Testis (tissue), 2 donors: ENCODE results near the gene EYS.

Experiments used
- CTCF ChIP-seq, 3 experiments: fragments of 450-650 bp in 2 of 3; fragments of 200-600 bp in 1 of 3; sonication (generic) in 1 of 3; IDR thresholded peaks; one replicate each; pipeline ENCODE4 v1.5.1; 2016 to 2019; ENCODE audit warnings: antibody characterized with exemption in 3 of 3, mild to moderate bottlenecking in 2 of 3, moderate library complexity in 1 of 3
- POLR2A ChIP-seq: fragments of 450-650 bp; IDR thresholded peaks from one replicate; pipeline ENCODE4 v1.6.1; 2017; ENCODE audit warnings: antibody characterized with exemption, mild to moderate bottlenecking, moderate library complexity

DNA sequence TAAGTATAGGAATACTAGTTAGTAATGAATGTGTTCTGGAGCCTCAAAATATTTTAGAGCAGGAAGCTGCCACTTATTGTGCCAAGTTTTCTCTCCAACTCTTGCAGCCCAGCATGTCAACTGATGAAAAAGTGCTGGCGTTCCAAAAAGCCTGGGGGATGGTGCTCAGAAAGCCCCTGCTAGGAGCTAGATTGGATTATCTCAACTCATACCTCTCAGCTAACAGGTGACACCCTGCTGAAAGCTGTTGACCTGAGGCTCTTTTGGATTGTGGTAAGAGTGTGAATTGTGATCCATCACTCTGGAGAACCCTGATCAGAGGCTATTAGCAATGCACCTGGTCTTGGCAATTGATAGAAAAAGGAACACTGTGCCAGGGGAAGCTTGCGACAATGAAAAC is 580.4 kb downstream of the EYS start:
- TF ChIP-seq CTCF (IDR thresholded peaks at IDR 0.05): no peak
- TF ChIP-seq POLR2A: no peak
